NCI-H1930 (cell line): ENCODE measurements around the gene OPRD1.
"Not testable (repeated sequence)": the region's sequence is repeated elsewhere in the genome, so short reads cannot be mapped to it uniquely, and the experiment has no call there.

ENCODE experiments used
- DNase-seq, 2 experiments: peaks; one replicate each; lab custom pipeline; 2025; lab: John Stamatoyannopoulos, UW

OPRD1 gene

DNA sequence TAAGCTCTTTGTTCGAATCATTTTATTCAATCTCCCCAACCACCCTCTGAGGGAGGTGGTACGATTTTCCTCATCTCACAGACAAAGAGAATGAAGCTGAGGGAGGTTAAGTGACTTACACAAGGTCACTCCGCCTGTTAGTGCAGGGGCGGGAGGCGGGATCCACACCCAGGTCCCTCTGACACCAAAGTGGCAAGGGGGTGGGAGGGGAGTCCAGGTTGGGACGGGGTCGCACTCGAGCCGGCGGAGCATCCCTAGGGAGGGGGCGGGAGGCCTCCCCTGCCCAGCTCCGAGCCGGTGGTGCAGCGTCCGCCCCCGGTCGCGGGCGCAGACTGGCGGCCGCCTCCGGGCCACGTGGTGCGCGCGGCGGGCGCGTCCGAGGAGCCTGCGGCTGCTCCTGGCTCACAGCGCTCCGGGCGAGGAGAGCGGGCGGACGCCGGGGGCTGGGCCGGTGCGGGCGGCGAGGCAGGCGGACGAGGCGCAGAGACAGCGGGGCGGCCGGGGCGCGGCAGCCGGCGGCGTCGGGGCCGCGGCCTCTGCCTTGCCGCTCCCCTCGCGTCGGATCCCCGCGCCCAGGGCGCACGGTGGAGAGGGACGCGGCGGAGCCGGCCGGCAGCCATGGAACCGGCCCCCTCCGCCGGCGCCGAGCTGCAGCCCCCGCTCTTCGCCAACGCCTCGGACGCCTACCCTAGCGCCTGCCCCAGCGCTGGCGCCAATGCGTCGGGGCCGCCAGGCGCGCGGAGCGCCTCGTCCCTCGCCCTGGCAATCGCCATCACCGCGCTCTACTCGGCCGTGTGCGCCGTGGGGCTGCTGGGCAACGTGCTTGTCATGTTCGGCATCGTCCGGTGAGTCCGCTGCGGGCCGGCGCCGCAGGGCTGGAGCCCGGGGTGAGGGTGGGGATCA is at the start of gene OPRD1:
Gene OPRD1, plus strand, starts transcription at position 405 of the 903 bp plus-strand sequence. Its CDS starts 214 bp downstream, at position 619.
- DNase-seq, result no peak

DNA sequence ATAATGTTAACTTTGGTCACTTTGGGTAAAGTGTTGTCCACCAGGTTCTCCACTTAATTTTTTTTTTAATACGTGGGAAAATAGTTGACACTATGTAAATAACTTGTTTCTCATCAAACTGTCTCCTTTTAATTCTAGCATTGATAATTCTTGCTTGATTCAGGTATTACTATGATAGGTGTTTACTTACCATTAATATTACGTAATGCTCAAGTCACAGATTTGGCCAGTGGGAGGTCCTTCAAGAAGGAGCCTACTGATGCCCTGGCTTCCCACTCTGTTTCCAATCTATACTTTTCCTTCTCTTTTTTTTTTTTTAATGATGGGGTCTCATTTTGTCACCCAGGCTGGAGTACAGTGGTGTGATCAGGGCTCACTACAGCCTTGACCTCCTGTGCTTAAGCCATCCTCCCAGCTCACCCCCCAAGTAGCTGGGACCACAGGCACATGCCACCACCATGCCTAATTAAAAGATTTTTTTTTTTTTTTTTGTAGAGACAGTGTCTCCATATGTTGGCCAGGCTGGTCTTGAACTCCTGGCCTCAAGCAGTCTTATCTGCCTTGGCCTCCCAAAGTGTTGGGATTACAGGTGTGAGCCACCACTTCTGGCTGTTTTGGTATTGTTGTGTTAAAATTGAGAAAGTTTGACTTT is 45.3 kb upstream of the OPRD1 start:
- no peak for DNase-seq

DNA sequence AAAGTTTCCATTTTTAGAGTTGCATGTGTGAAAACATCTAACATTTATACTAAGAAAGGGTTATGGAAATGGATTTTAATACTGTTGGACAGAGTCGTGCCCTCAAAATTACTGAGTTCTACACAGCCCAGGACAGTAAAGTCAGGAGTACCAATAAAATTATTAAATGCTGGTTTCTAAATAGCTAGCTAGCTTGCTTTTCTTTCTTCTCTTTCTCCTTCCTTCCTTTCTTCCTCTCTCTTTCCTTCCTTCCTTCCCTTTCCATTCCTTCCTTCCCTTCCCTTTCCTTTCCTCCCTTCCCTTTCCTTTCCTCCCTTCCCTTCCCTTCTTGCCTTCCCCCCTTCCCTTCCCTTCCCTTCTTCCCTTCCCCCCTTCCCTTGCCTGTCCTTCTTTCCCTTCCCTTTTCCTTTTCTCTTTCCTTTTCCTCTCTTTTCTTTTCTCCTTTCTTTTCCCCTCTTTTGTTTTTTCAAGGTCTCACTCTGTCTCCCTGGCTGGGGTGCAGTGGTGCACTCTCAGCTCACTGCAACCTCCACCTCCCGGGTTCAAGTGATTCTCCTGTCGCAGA is 41.3 kb upstream of the OPRD1 start:
- DNase-seq, result no peak

DNA sequence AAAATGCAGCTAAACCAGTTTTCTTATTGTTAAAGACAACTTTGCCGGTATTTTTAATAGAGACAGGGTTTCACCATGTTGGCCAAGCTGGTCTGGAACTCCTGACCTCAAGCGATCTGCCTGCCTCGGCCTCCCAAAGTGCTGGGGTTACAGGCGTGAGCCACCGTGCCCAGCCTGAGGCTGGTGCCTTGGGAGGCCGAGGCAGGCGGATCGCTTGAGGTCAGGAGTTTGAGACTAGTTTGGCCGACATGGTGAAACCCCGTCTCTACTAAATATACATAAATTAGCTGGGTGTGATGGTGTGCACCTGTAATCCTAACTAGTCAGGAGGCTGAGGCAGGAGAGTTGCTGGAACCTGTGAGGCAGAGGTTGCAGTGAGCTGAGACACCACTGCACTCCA is 40.0 kb upstream of the OPRD1 start:
- DNase-seq, result not testable (repeated sequence)

DNA sequence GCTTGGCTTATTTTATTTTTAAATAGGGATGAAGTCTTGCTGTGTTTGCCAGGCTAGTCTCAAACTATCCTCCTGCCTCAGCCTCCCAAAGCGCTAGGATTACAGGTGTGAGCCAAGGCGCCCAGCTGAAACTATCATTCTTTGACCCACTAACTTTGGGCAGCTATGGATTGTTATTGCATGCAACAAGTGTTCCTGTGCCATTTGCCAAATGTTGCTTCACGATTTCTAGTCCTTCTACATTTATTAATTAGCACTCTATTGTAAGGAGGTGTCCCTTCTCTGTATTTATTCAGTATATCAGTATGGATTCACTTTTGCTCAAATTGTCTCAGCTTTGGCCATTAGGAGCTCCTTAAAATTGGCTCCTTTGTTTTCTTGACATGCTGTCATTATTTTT is 38.9 kb upstream of the OPRD1 start:
- DNase-seq, result no peak

DNA sequence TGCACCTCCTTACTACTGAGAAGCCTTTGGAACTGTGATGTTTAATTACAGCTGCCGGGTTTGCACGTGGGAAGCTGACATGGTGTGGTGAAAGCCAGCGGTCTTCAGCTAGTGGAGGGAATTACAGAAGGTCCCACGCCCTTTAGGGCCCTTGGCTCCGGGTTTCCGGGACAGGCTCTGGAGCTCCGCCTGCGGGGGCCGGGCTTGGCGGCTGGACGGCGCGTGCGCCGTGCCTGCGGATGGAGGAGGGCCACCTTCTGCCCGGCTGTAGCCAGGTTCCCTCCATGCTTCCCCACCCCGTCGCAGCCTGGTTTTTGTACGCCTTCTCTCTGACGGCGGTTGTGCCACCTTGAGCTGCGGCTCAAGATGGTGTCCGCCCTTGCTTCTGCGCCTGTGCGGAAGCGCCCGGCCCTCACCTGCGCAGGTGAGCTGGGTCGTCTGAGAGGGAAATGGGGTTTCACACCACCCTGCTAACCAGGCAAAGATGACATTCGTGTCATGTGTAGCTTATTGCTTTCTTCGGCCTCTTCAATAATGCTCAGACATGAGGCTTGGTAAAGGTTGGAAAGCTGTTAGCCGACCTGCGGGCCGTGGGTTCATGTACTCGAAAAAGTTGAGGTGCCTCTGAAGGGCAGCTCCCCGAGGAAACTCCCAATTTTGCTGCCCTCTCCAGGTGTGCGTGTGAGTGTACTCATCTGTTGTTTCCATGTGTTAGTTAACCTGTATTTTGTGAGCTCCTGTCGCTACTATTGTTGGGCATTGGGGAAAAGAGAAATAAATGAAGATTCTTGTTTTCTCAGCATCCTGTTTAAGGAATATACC is 36.6 kb upstream of the OPRD1 start:
- no peak for DNase-seq

DNA sequence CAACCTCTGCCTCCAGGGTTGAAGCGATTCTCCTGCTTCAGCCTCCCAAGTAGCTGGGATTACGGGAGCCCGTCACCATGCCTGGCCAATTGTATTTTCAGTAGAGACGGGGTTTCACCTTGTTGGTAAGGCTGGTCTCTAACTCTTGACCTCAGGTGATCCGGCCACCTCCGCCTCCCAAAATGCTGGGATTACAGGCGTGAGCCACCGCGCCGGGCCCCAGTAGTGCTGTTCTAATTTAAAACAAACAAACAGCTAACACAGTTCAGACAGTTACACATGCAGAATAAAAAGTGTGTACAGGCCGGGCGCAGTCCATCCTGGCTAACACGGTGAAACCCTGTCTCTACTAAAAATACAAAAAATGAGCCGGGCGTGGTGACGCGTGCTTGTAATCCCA is 35.6 kb upstream of the OPRD1 start:
- DNase-seq, result no peak

DNA sequence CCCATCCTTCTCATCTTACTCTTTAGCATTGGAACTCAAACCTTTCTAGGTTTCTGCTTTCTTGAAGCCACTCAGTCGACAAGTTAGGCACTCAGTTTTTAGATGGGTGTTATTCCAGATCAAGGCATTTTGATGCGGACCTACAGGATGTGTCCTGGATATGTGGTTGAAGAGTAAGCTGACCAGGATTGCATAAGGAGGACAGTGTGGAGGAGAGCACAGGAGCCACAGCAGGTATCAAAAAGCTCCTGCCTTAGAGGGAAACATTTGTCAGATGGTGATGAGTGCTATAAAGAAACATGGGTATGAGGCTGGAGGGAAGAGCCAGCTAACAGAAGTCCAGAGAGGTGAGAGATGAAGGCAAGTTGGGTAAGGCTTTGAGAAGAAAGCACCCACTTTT is 33.9 kb upstream of the OPRD1 start:
- no peak for DNase-seq

DNA sequence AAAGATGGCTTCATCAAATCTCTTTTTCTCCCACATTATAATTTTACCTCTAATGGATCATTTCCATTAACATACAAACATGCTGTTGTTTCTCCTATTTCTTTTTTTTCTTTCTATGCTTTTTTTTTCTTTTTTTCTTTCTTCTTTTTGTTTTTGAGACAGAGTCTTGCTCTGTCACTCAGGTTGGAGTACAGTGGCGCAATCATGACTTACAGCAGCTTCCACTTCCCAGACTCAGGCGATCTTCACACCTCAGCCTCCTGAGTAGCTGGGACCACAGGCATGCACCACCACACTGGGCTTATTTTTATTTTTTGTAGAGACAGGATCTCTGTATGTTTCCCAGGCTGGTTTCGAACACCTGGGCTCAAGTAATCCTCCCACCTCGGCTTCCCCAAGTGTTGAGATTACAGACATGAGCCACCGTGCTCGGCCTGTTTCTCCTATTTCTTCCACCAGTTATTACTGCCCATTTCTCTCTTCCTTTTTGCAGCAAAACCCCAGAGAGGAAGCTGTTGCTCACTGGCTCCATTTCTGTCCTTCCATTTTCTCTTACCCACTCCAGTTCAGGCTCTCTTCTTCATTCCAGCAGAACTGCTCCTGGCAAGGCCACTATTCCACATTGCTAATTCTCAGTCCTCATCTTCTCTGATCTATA is 32.1 kb upstream of the OPRD1 start:
- no peak for DNase-seq

DNA sequence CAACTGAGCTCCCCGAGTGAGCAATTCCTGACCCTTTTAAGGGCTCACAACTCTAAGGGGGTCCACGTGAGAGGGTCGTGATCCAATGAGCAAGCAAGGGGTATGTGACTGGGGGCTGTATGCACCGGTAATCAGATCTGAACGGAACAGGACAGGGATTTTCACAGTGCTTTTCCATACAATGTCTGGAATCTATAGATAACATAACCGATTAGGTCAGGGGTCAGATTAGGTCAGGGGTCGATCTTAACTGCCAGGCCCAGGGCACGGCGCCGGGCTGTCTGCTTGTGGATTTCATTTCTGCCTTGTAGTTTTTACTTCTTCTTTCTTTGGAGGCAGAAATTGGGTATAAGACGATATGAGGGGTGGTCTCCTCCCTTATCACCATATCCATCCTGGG is 30.7 kb upstream of the OPRD1 start:
- DNase-seq, result no peak

DNA sequence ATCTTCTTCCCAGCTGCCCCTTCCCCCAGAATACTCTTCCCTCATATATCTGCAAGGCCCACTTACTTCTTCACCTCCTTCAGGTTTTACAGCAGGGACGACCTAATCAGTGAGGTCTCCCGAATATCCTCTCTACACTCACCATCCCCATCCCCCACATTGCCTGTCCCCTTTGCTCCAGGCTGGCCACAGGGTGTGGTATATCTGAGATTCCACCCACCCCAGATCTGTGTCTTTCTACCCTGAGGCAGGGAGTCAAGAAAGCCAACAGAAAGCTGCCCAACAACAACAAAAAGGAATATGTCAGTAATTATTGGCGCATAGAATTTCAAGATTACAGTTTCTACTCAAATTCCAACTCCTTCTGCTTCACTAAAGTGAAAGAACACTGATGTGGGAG is 30.0 kb upstream of the OPRD1 start:
- no peak for DNase-seq

DNA sequence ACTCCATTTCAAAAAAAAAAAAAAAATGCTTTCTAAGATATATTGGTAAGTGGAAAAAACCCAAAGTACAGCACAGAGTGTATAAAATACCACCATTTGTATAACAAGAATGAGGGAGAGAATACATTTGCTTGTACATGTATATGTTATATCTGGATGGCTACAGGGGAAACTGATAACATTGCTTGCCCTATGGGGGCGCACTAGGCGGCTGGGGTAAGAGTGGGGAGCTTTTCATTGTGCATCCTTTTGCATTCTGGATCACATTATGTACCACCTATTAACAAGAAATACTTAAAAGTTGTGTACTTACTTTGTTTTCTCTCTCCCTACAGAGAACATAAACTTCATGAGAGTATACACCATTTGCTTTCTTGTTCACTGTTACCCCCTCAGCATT is 28.6 kb upstream of the OPRD1 start:
- no peak for DNase-seq

DNA sequence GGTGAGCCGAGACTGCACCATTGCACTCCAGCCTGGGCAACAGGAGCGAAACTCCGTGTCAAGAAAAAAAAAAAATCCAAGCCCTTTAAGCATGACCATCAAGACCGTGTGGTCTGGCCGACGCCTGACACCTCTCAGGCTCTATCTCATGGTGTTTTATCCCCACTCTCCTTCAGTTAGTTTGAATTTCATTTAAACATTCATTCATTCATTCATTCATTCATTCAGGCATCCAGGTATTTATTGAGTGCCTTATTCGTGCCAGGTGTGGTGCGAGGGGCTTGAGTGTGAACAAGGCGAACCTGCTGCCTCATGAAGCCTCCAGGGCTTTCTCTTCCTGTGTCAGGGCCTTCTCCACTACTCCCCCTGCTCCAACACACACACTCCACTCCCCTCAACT is 22.6 kb upstream of the OPRD1 start:
- no peak for DNase-seq

DNA sequence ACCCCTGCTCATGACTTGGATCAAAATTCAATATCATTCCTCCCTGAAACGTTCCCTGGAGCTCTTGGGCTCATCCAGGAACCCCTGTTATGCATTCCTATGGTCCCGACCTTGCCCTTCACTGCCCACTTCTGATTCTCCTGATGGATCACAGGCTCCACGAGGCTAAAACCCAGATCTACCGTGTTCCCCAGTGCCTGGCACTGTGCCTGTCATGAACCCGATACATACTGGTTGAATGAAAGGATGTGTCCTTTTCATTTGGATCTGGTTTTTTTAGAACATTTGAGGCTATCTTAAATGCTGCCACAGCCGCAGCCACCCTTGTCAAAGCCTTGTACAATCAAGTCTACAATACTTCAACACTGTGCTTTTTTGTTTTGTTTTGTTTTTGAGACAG is 22.2 kb upstream of the OPRD1 start:
- DNase-seq, result no peak

DNA sequence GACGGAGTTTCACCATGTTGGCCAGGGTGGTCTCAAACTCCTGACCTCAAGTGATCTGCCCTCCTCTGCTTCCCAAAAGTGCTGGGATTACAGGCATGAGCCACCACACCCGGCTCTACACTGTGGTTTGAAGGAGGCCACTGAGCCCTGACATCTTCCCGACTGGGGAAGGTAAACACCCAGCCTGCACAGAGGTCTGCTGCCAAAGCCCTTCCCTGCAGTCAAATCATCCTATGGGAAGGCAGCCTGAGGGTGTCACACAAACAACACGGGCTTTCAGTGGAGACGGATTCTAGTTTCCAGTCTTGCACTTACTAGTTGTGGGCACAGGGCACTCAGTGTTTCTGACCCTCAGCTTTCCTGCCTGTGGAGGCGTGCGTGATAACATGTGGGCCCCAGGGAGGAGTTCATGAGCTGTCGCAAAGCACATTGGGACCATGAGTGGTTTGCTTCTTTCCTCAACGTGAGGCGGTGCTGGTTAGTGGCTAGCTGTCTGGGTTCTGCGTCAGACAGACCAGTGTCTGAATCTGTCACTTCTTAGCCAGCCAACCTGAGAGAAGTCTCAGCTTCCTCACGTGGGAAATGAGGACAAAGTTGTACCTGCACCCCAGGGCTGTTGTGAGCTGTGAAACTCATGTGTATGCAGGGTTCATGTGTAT is 21.5 kb upstream of the OPRD1 start:
- DNase-seq, result no peak

DNA sequence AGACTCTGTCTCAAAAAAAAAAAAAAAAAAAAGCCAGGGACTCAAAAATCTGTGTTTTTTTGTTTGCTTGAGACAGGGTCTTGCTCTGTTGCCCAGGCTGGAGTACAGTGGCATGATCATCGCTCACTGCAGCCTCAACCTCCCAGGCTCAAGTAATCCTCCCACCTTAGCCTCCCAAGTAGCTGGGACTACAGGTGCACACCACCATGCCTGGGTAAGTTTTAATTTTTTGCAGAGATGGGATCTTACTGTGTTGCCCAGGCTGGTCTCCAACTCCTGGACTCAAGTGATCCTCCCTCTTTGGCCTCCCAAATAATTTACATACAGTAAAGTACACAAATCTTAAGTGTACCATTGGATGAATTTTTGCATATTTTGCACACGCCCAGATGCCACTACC is 20.0 kb upstream of the OPRD1 start:
- DNase-seq, result not testable (repeated sequence)

DNA sequence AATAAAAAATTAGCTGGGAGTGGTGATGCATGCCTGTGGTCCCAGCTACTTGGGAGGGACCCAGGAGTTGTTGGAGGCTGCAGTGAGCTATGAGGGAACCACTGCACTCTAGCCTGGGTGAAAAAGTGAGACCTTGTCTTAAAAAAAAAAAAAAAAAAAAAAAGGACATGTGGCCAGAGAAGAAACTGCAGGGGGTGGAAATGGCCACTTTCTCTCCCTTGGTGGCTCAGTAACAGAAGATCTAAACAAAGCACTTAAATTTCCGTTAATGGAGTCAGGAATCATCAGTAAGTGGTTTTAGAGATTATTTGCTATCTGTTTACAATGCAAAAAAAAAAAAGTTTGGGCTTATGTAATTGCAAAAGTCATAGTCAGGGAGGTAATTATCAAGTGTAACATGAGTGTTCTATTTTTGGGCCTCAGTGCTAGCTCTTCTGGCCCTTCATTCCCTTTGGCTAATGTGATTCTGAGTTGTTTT is 19.3 kb upstream of the OPRD1 start:
- DNase-seq, result no peak

DNA sequence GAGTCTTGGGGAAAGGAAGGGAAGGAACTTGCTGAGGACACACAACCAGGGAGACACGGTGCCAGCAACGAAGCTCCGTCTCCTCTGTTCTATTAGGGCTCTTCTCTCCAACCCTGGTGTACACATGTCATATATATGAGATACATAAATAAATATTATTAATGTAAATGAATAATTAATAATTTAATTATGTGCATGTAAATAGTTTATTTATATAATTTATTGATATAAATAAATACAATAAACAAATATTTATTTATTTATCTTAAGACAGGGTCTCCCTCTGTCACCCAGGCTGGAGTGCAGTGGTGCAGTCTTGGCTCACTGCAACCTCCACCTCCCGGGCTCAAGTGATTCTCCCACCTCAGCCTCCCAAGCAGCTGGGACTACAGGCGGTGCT is 17.4 kb upstream of the OPRD1 start:
- DNase-seq, result not testable (repeated sequence)

DNA sequence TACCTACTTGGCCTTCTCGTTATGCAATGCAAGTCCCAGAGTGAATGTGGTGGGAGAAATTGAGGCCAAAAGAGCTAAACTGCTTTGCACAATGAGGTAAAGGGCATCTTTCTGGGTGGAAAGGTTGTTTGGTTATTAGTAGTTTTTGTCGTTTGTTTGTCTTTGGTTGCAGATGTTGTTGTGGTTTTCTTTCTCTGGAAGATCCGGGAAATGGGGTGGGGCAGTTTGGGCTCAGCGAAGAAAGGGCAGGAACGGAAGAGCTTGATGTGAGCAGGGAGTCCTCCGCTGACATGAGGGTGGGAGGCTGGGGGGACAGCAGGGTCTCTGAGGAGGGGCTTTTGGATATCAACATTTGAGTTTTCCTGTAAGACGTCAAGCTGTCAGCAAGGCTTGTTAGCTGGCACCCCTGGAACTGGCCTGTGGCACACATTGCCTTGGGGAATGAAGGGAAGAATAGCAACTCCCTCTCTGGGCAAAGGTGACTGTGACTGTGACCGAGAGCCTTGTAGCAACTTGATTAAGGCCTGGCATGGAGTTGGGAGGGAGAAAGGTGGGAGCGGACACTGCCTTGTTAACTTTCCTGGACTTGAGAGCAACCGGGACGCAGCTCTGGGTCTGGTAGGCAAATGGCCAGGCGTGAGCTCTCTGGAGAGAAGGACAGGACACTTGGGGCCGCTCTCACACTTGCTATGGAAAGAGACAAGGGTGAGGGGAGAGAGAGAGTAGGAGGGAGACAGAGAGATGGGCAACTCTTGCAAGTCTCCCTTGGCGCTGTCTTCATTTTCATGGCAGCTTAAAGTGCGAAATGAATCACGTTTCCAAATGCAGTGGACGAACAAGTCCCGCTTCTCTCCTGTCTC is 15.4 kb upstream of the OPRD1 start:
- no peak for DNase-seq

DNA sequence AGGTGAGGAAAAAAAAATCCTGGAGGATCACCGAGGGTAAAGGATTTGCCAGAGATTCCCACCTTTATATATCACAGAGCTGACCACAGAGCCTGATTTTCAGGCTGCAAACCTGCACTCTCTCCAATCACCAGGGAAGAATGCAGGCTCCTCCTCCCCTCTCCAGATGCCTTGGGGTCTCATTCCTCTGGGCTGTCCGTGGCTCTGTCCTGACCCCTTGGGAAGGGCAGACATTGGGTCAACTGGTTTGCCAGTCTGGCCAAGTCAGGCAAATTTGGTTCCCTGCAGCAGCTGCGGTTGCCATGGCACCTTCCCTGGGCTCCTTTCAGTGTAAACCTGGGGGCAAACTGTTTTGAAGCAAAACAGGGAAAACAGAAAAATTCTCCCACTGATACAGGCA is 11.6 kb upstream of the OPRD1 start:
- DNase-seq, result no peak
